Chondrocyte (in vitro differentiated cells): ENCODE data around the gene COA8. TPM values are rescaled to one million over a fixed set of nuclear protein-coding genes. Genes with fewer than 3 reads are reported as not detected.

Experiments used
- DNase-seq: peaks from one replicate; pipeline ENCODE4 v3.0.0; 2021; ENCODE audit warnings: mixed read lengths, low spot score
- H3K27ac Mint-ChIP-seq: one replicate; pipeline ENCODE4 v1.8.0; 2021; ENCODE audit warnings: mild to moderate bottlenecking, moderate library complexity, mixed read lengths; ENCODE audit not compliant: unreplicated experiment
- H3K27me3 Mint-ChIP-seq: 2 replicates; pipeline ENCODE4 v1.8.0; 2021; ENCODE audit warnings: low read depth, mixed read lengths
- H3K36me3 Mint-ChIP-seq: 2 replicates; pipeline ENCODE4 v1.8.0; 2021; ENCODE audit warnings: low read depth, mixed read lengths
- H3K4me1 Mint-ChIP-seq: 2 replicates; pipeline ENCODE4 v1.8.0; 2021; ENCODE audit warnings: low read depth, mild to moderate bottlenecking, mixed read lengths
- H3K4me3 Mint-ChIP-seq: one replicate; pipeline ENCODE4 v1.8.0; 2021; ENCODE audit warnings: mild to moderate bottlenecking, moderate library complexity, mixed read lengths; ENCODE audit not compliant: unreplicated experiment
- H3K9me3 Mint-ChIP-seq: 2 replicates; pipeline ENCODE4 v1.8.0; 2021; ENCODE audit warnings: low read depth, mixed read lengths
- total RNA-seq: library from RNA; stranded (reverse); gene quantifications from 3 replicates; pipeline ENCODE4 v1.2.1, GENCODE V29; 2021
- TF ChIP-seq, protein P1 (sequence below): fragments of 200-600 bp; sonication (generic); IDR thresholded peaks from 2 replicates; pipeline ENCODE4 v1.5.0; 2021; ENCODE audit warnings: antibody characterized with exemption, mild to moderate bottlenecking, moderate library complexity

Gene COA8
- total RNA-seq, 1 donor from 2014 or later, result 51.9 TPM

DNA sequence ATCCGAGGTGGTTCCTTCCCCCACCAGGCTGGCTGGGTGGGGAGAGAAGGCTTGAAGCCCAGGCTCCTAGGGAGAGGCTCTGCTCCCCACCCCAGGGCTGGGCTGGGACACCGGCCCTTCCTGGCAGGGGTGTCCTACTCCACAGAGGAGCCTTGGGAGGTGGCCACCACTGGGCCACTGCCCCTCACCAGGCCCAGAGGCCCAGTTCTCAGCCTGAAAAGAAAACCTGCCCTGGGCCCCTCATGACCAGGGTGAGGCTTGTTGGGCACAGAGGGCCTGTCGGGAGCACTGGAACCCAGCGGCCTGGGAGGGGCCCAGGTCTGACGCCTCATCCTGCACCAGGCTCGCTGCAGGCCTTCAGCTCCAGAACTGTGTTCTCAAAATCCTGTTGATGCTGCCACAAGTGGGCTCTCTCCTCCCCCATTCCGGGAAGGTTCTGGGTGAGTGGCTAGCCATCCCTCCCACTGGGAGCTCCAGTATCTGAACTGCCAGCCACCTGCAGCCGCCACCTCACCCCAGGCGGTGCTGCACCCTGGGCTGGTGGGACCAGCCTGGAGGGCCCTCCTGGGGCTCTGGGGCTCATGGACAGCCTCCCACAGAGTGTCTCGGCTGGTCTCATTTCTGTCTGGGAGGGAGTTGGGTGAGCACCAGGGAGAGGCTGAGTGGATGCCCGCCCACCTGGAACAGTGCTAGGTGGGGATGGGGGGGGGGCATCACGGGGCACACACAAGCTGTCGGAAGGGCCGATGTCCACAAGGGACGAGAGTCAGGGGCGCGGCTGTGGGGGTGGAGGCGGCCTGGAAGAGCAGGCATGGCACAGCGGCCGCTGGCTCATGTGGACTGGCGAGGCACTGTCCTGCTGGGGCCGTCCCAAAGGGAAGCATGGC lies 12.1 kb upstream of the COA8 start:
- Mint-ChIP-seq H3K4me3 (no peak overlapping the region), H3K9me3 (no peaks in the 10 kb centered on the region), H3K4me1 (peaks cover 30% of the 10 kb centered on the region), H3K36me3 (no peaks in the 10 kb centered on the region), H3K27ac (no peak overlapping the region), H3K27me3 (no peaks in the 10 kb centered on the region)
- TF ChIP-seq, protein P1, sequence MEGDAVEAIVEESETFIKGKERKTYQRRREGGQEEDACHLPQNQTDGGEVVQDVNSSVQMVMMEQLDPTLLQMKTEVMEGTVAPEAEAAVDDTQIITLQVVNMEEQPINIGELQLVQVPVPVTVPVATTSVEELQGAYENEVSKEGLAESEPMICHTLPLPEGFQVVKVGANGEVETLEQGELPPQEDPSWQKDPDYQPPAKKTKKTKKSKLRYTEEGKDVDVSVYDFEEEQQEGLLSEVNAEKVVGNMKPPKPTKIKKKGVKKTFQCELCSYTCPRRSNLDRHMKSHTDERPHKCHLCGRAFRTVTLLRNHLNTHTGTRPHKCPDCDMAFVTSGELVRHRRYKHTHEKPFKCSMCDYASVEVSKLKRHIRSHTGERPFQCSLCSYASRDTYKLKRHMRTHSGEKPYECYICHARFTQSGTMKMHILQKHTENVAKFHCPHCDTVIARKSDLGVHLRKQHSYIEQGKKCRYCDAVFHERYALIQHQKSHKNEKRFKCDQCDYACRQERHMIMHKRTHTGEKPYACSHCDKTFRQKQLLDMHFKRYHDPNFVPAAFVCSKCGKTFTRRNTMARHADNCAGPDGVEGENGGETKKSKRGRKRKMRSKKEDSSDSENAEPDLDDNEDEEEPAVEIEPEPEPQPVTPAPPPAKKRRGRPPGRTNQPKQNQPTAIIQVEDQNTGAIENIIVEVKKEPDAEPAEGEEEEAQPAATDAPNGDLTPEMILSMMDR, result no peak
- DNase-seq, result peak; percentile 80

DNA sequence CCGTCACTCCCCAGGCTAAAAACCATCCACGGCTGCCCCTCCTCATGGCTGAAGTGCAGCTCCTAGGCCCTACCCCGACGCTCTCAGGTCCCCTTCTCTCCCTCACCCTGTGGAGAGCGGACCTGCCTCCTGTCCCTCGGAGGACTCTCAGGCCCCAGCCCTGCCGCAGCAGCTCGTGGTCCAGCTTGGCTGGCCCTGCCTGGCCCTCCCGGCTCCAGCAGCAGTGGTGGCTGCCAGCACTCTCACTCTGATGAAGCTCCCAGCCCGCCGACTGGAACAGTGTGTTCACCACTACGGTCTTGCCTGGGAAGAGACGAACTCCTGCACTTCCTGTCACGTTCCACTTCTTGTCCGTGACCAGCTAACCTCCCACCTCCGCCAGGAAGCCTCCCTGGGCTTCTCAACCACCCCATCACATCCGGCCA lies 11.4 kb upstream of the COA8 start:
- peak overlapping the region; percentile 89 for H3K27ac Mint-ChIP-seq
- no peaks in the 10 kb centered on the region for H3K27me3 Mint-ChIP-seq
- H3K4me1 Mint-ChIP-seq, result peaks cover 30% of the 10 kb centered on the region
- no peaks in the 10 kb centered on the region for H3K36me3 Mint-ChIP-seq
- DNase-seq, result peak; percentile 91
- no peaks in the 10 kb centered on the region for H3K9me3 Mint-ChIP-seq
- TF ChIP-seq, protein P1, result no peak
- no peak overlapping the region for H3K4me3 Mint-ChIP-seq

DNA sequence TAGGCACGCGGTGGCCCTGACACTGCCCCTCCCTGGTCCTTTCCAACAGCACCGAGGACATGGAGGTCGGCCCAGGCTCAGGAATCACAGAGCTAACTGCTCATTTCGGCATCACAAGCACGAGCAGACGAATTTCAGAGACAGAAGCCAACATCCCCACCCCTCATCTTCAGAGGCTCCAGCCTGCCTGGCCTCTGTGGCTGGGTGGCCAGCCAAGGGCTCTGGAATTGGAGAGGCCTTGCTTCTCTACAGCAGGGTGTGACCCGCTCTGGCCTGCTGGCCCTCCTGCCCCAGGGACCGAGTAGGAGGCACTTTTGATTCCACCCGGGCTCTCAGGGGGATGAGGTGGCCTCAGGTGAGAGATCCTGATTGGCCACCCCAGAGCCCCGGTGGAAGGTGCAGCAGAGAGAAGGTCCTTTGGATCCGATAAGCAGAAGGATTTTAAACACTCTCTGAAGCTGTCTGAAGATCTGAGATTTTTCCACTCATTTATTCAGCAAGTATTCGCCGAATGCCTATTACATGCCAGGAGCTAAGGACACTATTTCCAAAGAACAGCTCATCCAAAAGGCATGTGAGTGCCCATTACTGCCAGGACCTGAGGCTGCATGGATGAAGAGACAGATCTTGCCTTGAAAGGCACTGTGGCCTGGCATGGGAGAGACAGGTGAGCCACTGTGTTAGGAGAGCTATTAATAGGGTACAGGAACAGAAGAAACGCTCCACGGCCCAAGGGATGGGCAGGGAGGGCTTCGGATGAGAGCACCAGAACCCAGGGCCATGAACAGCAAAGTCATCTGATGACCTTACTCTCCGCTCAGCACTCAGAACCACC lies 10.5 kb upstream of the COA8 start:
- H3K9me3 Mint-ChIP-seq, result no peaks in the 10 kb centered on the region
- peaks cover 30% of the 10 kb centered on the region for H3K4me1 Mint-ChIP-seq
- TF ChIP-seq, protein P1, result no peak
- no peaks in the 10 kb centered on the region for H3K27me3 Mint-ChIP-seq
- no peaks in the 10 kb centered on the region for H3K36me3 Mint-ChIP-seq
- peak; percentile 58 for DNase-seq
- peak overlapping the region; percentile 29 for H3K4me3 Mint-ChIP-seq
- H3K27ac Mint-ChIP-seq, result peak overlapping the region; percentile 89

DNA sequence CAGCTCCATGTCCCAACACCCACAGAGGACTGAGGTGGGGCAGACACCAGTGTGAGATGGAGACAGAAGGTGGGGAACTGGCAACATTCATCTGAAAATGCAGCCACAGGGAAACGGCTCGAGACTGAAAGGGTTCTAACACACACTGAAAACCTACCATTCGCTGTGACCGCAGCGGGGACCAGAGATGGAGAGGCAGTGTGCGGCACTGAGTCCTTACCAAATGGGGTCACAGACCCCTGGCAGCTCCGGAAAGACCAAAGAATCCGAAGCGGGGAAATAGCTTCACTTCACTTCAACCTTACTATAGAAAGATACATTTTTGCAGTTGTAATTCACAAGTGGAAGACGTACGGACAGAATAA lies 9.9 kb upstream of the COA8 start:
- H3K4me1 Mint-ChIP-seq, result peaks cover 30% of the 10 kb centered on the region
- no peaks in the 10 kb centered on the region for H3K36me3 Mint-ChIP-seq
- TF ChIP-seq, protein P1, result no peak
- DNase-seq, result peak; percentile 46
- H3K27ac Mint-ChIP-seq, result peak overlapping the region; percentile 89
- no peak overlapping the region for H3K4me3 Mint-ChIP-seq
- no peaks in the 10 kb centered on the region for H3K9me3 Mint-ChIP-seq
- H3K27me3 Mint-ChIP-seq, result no peaks in the 10 kb centered on the region
